ENCODE results near the gene CTNNA2. TPM values are rescaled to one million over a fixed set of nuclear protein-coding genes. Genes with fewer than 3 reads are reported as not detected.
"Not testable (repeated sequence)": the region's sequence is repeated elsewhere in the genome, so short reads cannot be mapped to it uniquely, and the experiment has no call there.

The CTNNA2 gene
- total RNA-seq, 1 donor from 2014 or later: not detected

DNA sequence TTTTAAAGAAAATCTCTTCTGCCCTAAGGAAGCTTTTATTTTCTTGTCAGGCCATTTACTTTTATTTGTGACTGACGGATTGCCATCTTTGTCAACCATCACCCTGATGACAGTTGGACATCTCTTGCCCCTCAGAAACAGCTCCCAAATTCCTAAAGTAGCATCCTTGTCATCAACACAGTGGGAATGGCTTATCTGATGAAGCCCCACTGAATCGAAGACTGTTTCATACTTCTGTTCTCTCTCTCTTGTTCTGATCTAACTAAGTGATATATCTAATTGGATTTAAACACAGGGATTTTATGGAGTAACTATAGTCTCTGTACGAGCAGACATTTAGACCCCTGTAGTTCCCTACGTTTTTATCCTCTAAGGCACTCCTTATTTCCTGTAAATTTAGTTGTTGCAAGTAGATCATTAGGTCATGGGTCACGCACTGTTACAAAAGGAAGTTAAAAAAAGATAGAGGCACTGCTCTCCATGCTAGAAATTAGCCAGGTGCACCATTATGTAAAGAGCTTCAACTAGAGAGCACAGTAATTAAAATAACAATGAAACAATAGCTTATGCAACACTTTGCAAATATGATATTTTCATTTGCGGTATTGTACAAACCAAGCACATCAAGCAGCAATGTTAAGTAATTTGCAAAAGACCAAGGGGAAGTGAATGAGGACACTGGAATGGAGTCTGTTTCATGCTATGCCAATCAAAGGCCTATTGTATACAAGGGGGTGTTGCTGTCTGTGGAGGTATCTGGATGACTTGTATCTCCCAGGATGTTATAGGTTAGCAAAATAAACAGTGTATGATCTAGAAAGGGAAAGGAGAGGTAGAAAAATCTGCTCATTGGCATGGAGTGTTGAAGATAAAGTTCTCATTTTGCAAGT is 507.0 kb downstream of the CTNNA2 start:
- no peak for DNase-seq (ENCODE audit: low read depth in 2 of 2)

DNA sequence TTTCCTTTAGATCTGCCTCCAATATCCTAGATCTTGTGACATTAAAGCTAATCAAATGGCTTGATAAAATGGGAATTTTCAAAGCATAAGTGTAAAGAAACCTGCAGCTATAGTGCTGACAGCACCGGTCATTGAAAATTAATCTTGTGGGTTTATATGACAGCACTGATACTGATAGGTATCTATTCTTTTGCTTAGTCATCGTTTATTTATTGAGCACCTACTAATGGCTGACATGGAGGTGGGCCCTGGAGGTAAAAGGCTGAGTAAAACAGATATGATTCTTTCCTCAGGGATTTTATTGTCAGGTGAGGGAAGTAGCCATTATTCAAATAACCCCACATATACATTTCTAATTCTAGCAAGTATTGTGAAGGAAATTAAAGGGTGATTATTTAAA is 509.2 kb downstream of the CTNNA2 start:
- no peak for DNase-seq (ENCODE audit: low read depth in 2 of 2)

DNA sequence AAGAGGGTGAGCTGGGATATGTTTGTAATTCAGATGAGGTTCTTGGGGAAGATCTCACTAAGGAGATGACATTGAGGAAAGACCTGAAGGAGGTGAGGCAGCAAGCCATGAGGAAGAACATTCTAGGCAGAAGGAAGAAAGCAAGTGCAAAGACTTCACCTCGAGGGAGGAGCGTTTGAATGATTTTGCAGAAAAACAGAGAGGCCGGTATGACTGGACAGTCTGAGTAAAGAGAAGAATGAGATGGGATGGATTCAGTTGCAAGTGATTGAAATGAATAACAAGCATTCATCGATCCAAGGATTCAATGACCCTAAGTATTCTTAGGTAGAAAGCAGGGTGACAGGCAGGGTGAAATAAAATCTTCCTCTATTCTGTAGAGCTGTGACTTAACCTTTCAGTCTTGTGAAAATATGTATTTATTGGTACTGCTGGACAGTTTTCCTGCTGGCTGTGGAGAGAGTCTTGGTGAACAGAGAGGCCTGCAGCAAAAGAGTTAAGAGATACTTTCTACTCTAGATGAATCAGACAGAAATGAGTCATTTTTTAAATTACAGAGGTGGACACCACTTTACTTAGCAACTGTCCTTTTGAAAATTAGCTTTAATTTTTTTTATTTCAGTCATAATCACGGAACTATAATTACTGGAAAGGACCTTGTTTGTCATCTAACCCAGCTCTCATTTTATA is 513.3 kb downstream of the CTNNA2 start:
- DNase-seq (ENCODE audit: low read depth in 2 of 2): no peak

DNA sequence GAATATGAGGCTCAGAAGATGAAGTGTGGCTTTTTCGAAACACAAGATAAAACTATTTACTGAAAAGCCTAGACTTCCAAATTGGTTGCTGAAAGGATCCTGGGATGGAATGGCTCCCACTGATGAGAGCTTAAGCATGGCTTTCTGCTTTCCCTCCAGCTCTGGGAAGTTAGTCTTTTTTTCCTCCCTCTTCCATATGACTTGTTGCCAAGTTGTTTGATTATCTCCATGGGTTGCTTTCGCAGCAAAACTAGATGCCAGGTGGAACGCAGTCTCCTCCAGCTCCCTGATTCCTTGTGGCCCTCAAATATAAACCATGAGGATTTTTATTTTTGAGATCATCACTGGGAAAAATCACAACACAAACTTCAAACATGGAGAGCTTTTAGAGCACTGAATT is 515.2 kb downstream of the CTNNA2 start:
- DNase-seq (ENCODE audit: low read depth in 2 of 2): no peak

DNA sequence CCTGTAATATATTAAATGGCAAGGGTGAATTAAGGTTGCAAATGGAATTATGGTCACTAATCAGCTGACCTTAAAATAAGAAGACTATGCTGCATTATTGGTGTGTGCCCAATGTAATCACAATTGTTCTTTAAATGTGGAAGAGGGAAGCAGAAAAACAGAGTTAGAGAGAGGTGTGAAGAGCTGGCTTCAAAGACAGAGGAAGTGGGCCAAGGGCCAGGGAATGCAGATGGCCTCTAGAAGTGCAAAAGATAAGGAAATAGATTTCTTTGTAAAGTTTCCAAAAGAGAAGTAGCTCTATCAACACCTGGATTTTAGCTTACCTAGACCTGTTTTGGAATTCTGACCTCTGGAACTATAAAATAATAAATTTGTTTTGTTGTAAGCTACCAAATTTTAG is 515.7 kb downstream of the CTNNA2 start:
- no peak for DNase-seq (ENCODE audit: low read depth in 2 of 2)

DNA sequence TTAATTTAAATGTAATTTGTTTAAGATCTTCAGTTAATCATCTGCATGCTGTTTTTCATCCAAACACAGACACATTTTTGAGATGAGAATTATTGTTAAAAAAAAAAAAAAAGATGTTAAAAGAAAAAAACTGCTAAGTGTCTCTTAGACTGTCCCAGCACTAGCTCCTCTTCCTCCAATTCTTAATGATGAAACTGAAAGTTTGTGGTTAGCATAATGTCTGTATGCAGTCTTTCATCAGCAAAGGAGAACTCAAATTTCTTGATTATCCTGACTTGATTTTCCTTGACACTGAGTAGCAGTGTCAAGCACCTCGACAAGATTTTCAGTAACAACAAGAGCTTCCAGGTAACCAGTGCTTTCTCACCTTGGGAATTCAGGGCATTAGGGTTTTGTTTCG is 517.3 kb downstream of the CTNNA2 start:
- no peak for DNase-seq (ENCODE audit: low read depth in 2 of 2)

DNA sequence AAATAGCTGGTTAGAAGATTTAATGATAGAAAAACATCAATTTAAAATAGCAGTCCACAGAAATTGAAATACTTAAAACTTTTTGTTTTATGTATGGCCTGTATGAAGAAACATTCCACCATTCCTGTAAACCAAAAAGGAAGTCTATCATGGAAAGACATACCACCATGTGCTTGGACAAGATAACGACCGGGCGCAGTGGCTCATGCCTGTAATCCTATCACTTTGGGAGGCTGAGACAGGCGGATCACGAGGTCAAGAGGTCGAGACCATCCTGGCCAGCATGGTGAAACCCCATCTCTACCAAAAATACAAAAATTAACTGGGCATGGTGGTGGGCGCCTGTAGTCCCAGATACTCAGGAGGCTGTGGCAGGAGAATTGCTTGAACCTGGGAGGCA is 519.8 kb downstream of the CTNNA2 start:
- not testable (repeated sequence) for DNase-seq (ENCODE audit: low read depth in 2 of 2)

DNA sequence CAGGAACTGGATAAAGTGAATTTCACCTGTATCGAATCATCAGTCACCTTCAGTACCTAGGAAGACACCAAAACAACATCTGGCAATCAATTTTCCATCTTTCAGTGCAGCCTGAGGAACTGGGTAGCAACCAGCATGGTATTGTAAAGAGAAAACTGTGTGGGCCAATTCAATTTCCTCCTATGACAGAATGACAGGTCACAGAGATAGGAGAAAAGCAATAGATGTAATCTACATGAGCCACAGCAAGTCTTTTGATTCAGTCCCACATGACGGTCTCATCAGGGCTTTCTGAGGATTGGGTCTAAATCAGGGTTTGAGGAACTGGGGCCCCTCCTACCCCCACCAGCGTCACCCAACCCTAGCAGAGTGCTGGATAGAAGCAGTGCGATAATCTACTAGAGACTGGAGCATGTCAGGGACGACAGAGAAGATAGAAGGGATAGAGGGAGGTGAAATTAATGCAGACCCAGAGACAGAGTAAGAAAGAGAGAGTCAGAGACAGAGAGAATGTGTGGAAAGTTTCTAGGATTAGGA is 523.0 kb downstream of the CTNNA2 start:
- no peak for DNase-seq (ENCODE audit: low read depth in 2 of 2)

DNA sequence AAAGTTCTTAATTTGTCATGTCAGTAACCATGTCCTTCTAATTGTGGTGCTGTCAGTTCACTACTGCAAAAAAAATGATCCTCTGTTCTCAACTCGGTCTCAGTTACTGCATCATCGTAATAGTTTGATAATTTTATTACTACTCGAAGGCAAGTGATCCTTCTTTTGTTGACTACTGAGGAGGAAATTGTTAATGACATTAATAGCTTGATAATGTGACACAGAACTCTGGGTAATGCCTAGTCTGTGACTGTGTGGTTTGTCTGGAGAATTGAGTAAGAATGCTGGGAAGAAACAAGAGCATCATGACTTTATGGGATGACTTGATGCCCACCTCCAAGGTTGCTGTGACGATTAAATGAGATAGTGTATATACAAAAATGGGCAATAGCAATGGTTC is 524.5 kb downstream of the CTNNA2 start:
- DNase-seq (ENCODE audit: low read depth in 2 of 2): no peak

DNA sequence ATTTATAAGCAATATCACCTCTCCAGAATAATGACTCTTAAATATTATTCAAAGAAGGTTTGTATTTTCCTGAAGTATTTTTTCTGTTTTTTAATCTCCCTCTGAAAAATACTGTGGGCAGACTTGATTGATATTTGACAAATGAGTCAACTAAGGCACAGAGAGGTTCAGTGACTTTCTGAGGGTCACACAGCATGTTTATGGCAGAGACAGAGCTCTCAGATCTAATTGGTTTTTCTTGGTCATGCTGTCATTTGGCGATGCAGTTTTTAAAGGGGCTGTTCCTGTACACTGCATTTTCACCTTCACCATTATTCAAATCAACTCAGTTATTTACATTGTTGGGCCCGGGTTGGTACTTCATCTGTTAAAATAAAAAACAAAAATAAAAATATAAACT is 527.4 kb downstream of the CTNNA2 start:
- DNase-seq (ENCODE audit: low read depth in 2 of 2): no peak

DNA sequence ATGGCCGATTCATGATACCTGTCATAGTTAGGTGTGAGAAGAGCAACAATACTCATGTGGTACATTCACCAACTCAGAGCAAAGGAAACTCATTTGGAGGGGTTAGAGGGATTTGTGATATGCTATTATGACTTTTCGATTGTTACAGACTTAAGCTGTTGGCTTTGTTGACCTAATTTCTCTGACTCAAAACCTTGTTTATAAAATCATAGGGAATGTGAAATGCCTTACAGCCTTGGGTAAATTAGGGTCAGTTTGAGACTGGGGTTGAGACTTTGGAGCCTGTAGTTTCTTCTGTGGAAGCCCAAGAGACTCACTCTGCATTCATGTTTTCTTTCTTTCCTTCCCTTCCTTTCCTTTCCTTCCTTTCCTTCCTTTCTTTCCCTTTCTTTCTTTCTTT is 529.8 kb downstream of the CTNNA2 start:
- DNase-seq (ENCODE audit: low read depth in 2 of 2): no peak

DNA sequence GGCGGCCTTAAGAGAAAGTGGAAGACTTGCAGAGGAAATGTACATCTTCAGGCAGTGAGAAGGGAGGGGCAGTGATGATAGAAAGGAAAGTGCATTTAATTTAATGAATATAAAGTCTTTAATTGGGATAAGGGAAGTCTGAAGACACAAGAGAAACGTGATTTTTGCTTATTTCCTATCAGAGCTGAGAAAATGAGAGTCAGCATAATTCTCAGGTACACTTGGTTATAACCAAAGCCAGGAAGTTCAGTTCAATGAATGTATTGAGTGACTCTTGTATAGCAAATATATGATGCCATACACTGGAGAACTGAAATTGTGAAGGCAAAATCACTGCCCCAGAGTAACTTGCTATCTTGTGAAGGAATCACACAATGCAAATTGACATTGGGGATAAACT is 535.4 kb downstream of the CTNNA2 start:
- no peak for DNase-seq (ENCODE audit: low read depth in 2 of 2)

DNA sequence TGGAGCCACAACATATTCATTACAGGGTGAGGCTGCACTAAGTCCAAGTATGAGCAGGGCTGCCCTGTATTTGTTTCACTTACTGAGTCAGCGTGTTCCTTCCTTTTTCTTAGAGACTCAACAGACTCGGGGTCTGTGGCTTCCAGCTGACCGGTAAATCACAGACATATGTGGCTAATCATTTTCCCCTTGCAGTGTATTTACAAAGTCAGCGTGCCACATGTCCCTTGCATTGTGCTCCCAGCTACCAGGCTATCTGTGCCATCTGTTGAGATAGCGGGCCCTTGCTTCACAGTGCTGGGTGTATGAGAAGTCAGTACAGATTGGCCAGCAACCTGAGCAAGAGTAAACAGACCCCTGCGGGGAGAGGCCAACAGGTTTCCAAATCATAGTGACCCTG is 537.4 kb downstream of the CTNNA2 start:
- no peak for DNase-seq (ENCODE audit: low read depth in 2 of 2)

DNA sequence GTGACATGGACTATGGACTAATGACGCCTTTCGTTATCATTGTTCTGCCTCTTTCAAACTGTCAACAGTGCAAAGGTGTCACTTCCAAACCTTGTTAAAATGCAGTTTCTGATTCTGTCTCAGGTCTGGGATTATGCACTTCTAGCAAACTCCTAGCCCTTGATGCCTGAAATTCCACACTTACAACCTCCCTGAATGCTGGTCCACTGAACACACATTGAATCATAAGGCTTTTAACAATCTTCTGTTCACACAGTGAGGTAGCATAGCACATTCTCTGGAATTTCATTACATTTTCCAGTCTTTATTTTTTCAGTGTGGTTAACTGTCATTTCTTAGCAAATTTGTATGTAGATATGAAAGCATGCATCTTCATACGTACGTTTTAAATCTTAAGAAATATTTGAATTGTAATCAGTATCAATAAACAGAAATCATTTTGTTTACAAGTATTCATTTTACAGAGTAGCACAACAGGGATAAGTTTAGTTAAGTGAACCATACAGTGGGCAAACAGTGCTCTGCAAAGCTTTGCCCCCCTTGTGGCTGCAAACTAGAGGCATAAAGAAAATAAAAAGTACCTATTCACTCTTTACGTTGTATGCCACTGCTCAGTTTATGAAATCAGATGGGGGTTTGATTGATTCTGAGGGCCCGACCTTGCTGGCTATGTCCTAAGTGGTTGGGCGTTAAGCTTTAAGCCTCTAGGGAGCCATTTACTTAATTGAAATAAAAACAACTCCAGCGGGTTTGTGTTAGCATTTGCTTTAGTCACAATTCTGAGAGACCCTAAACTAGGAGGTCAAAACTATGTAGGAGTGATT is 540.9 kb downstream of the CTNNA2 start:
- DNase-seq (ENCODE audit: low read depth in 2 of 2): no peak

DNA sequence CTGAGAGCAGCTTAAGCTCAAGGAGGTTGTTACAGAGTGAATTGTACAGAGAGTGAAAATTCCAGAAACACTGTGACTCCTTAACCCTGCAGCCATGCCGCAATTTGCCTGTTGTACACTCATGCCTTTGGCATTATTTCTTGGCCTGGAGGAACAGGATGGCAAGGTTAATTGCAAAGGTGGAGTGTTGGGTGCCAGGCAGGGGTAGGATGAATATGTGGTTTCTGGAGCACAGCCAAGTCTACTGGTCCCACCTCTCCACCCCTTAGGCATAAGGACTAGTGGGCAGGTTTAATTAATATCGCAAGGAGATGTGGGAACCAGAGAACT is 541.5 kb downstream of the CTNNA2 start:
- DNase-seq (ENCODE audit: low read depth in 2 of 2): no peak

DNA sequence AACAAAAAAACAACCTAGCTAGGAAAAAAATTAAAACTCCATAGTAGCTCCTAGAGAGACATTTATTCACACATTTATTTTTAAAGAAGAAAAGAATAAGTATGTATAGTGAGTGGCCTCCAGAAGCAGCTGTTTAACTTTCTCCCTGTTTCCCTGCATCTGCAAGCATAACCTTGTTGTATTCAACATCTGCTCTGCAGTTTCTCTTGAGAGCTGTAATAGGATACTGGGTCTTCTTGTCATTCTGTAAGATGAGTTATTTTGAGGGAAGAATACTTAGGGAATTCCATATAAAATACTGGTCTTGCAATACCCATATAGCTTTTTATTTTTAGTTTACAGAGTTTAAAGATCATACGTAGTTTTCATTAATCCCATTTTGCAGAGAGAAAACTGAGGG is 545.1 kb downstream of the CTNNA2 start:
- no peak for DNase-seq (ENCODE audit: low read depth in 2 of 2)

DNA sequence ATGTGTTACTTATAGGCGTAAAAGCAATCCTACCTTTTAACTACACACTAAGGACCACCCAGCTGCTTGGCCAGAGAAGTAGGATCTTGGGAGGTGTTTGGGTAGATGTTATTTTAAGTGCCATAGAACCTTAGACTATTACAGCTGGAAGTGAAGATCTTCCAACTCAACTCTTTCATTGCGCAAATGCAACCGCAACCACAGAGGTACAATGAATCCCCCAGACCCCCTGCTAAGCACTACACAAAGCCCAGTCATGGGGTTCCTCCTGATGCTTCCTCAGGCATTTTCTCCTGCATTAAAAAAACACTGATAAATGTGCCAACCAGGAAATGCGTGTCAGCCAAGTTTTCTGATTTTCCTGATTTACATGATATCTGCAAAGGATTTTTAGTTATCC is 545.7 kb downstream of the CTNNA2 start:
- no peak for DNase-seq (ENCODE audit: low read depth in 2 of 2)

DNA sequence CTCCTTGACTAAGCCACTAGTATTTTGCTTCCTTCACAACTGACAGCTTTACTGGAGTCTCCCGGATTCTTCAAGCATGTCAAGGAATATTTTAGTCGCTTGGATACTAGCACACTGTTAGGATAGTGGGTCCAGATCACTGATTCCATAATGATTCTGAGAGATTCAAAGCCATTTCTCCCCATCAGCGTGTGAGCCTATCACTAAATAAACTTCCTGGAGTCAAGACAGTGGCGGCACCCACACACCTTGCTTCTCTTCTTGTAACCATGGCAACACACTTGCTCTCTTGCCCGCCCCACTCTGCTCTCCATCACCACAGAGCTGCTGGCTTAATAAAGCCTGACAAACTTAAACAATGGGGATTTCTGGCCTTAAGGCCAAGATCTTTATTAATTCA is 546.6 kb downstream of the CTNNA2 start:
- no peak for DNase-seq (ENCODE audit: low read depth in 2 of 2)

DNA sequence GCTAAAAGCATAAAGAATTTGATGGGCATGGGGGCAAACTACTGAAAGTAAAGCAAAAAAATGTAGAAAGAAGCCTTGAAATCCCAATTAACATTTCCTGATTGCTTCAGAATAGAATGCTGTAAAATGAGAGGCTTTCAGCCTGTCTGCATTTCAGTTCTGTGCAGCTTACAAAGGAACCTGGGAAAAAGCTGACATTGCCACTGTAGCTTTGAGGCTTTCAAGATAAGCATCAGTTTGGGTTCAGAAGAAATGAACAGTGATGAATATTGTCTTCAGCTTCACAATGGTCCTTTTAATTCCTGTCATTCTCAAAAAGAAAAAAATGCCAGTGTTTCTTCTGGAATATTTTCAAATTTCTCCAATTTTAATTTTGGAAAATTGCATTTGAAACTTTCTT is 549.0 kb downstream of the CTNNA2 start:
- no peak for DNase-seq (ENCODE audit: low read depth in 2 of 2)

DNA sequence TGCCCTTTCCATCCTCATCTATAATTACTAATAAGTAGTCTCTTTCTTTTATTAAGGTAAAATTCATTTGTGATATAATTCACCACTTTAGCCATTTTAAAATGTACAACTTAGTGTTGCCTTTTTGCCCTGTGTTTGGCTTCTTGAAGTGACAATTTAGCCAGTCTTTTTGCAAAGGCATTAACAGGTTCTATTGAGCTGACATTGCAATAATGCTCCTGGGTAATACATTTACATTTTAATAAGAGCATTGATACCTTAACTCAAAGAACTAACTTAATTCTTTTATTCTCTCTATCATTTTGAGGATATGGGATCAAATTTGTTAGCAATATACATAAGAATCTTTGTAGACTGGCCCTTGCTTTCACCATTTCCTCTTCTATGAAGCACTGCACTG is 549.4 kb downstream of the CTNNA2 start:
- DNase-seq (ENCODE audit: low read depth in 2 of 2): no peak

DNA sequence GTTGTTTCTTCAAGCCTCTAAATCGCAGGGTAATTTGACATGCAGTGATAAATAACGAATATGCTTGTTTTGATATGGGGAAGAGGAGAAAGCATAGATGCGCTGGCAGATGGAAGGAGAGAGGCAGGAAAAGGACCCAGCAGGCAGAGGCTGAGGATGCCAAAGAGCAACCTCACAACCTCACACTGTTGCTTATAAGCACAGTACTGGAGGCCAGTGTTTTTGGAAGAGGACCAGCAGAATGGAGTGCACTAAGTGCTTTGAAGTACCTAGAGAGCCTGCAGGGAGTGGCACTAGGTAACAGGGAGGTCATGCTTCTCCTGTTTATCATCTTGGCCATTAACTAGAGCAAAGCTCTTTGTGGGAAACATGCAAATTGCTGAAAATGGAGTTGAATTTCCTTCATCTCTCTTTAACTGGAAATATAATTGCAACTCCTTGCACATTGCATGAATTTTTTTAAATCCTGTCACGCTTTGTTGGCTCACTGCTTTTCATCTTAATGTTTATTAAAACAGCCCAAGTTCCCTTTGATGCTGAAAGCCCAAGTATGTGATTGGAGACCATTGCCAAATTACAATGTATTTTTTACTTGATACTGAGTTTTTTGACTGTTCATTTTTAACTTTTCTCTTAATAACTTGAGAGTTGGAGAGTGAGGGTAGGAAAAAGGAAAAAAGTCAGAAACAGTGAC is 555.3 kb downstream of the CTNNA2 start:
- no peak for DNase-seq (ENCODE audit: low read depth in 2 of 2)

DNA sequence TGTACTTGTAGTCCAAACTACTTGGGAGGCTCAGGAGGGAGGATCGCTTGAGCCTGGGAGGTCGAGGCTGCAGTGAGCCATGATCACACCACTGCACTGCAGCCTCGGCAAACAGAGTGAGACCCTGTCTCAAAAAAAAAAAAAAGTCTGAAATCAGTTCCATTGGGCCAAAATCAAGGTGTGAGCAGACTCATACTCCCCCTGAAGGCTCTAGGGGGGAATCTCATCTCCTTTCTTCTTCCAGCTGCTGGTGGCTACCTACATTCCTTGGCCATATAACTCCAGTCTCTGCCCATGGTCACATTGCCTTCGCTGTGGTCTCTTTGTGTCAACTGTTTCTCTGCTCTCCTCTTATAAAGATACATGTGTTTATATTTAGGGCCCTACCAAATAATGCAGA is 557.7 kb downstream of the CTNNA2 start:
- no peak for DNase-seq (ENCODE audit: low read depth in 2 of 2)

All from lung microvascular endothelial cell (primary cell).